GM12878 (cell line): ENCODE results near the gene DIAPH3. TPM values are rescaled to one million over a fixed set of nuclear protein-coding genes. Genes with fewer than 3 reads are reported as not detected.

ENCODE experiments used
- ATAC-seq: fragments of 200-7000 bp; cut with Tn5 transposase; 3 replicates; pipeline ENCODE4 v1.9.1; 2020; ENCODE audit warnings: mild to moderate bottlenecking, moderate library complexity
- BruUV-seq: library from RNA; stranded (reverse); fragments of 400-500 nt; replicated peaks from 2 replicates; lab custom pipeline; 2021; lab: Mats Ljungman, UMichigan
- CTCF ChIA-PET: fragments of 300-600 bp; sonication (Branson Sonifier 250); formaldehyde crosslinking; extraction: SDS; loops from one replicate; lab custom pipeline; 2021; ENCODE audit warnings: inconsistent platforms; lab: Yijun Ruan, JAX
- POLR2A ChIA-PET: fragments of 350-600 bp; formaldehyde crosslinking; extraction: SDS; loops from one replicate; lab custom pipeline; 2021; ENCODE audit warnings: inconsistent platforms; lab: Charles Lee
- RAD21 ChIA-PET: fragments of 300-600 bp; sonication (Branson Sonifier 250); formaldehyde crosslinking; loops from one replicate; lab custom pipeline; 2023; ENCODE audit warnings: antibody characterized with exemption; ENCODE audit not compliant: unreplicated experiment; lab: Charles Lee
- SMC1A ChIA-PET: fragments of 300-600 bp; sonication (Branson Sonifier 250); formaldehyde crosslinking; loops from one replicate; lab custom pipeline; 2023; ENCODE audit not compliant: unreplicated experiment, uncharacterized antibody; lab: Charles Lee
- DNase-seq: peaks from one replicate; pipeline ENCODE4 v3.0.0-alpha.2; 2011; ENCODE audit warnings: low read depth, low spot score
- FAIRE-seq: peaks from 3 replicates; lab custom pipeline; 2011; peaks lifted over from hg19 to GRCh38; lab: Jason Lieb, UNC
- H2AFZ ChIP-seq: 2 replicates; pipeline ENCODE4 v1.6.0; 2011; ENCODE audit warnings: low read depth, low read length, control low read depth; ENCODE audit not compliant: control insufficient read depth
- H3K27ac ChIP-seq: 2 replicates; pipeline ENCODE4 v1.5.1; 2011; ENCODE audit warnings: control low read depth; ENCODE audit not compliant: control insufficient read depth, insufficient read depth
- H3K27me3 ChIP-seq, 2 experiments: replicated peaks in 1 of 2; 2 replicates each; pipeline versions ENCODE4 v1.6.0 to v1.6.1; 2011; ENCODE audit warnings: low read length in 1 of 2; ENCODE audit not compliant: control insufficient read depth in 2 of 2, insufficient read depth in 2 of 2
- H3K36me3 ChIP-seq, 2 experiments: 2 replicates each; pipeline ENCODE4 v1.5.1; 2011; ENCODE audit warnings: low read length in 1 of 2; ENCODE audit not compliant: control insufficient read depth in 2 of 2, insufficient read depth in 2 of 2
- H3K4me1 ChIP-seq: 2 replicates; pipeline ENCODE4 v1.6.1; 2011; ENCODE audit warnings: mild to moderate bottlenecking, low read length, moderate library complexity, mixed read lengths; ENCODE audit not compliant: control insufficient read depth, insufficient read depth
- H3K4me2 ChIP-seq: 2 replicates; pipeline ENCODE4 v1.6.0; 2011; ENCODE audit warnings: control low read depth; ENCODE audit not compliant: control insufficient read depth, insufficient read depth
- H3K4me3 ChIP-seq: fragments of 200-600 bp; sonication (generic); 2 replicates; pipeline ENCODE4 v1.5.1; 2016
- H3K79me2 ChIP-seq: 2 replicates; pipeline ENCODE4 v1.6.0; 2011; ENCODE audit warnings: low read length; ENCODE audit not compliant: control insufficient read depth, insufficient read depth
- H3K9ac ChIP-seq: 2 replicates; pipeline ENCODE4 v1.8.0; 2011; ENCODE audit warnings: low read length, control low read depth, mixed read lengths; ENCODE audit not compliant: control insufficient read depth, insufficient read depth
- H3K9me3 ChIP-seq: replicated peaks from 3 replicates; pipeline ENCODE4 v1.5.1; 2011; ENCODE audit warnings: mild to moderate bottlenecking, low read length; ENCODE audit not compliant: control insufficient read depth, insufficient read depth
- H4K20me1 ChIP-seq: 2 replicates; pipeline ENCODE4 v1.6.0; 2011; ENCODE audit not compliant: control insufficient read depth, insufficient read depth
- CBX5 ChIP-seq: sonication (generic); IDR thresholded peaks from 2 replicates; pipeline ENCODE4 v1.6.1; 2016; ENCODE audit warnings: low read depth, moderate library complexity, mild to moderate bottlenecking, inconsistent platforms
- CEBPB ChIP-seq, 2 experiments: fragments of 150-350 bp in 1 of 2; IDR thresholded peaks; 2 replicates each; pipeline ENCODE4 v1.6.1; 2012 to 2014; ENCODE audit warnings: low read depth in 2 of 2, low read length in 2 of 2, borderline replicate concordance in 1 of 2, inconsistent platforms in 1 of 2
- NFYA ChIP-seq: IDR thresholded peaks from 2 replicates; pipeline ENCODE4 v1.6.1; 2011; ENCODE audit warnings: low read depth, mild to moderate bottlenecking, low read length, improper control_type of control experiment, borderline replicate concordance
- PAX8 ChIP-seq: fragments of 450-650 bp; IDR thresholded peaks from 2 replicates; pipeline ENCODE4 v1.6.1; 2017; ENCODE audit warnings: mild to moderate bottlenecking, moderate library complexity
- PBX3 ChIP-seq: IDR thresholded peaks from 2 replicates; pipeline ENCODE4 v1.6.1; 2011; ENCODE audit warnings: mild to moderate bottlenecking, low read depth, low read length, moderate library complexity; ENCODE audit not compliant: insufficient replicate concordance
- SREBF1 ChIP-seq: IDR thresholded peaks from 2 replicates; pipeline ENCODE4 v1.6.1; 2012; ENCODE audit warnings: mild to moderate bottlenecking, low read length
- STAT1 ChIP-seq: fragments of 450-650 bp; conservative IDR thresholded peaks from 2 replicates; pipeline ENCODE4 v1.6.1; 2014; ENCODE audit warnings: antibody characterized with exemption, mild to moderate bottlenecking
- TARDBP ChIP-seq: IDR thresholded peaks from 2 replicates; pipeline ENCODE4 v1.6.1; 2016; ENCODE audit warnings: borderline replicate concordance
- ZBED1 ChIP-seq: IDR thresholded peaks from 2 replicates; pipeline ENCODE4 v1.6.1; 2016; ENCODE audit warnings: borderline replicate concordance
- WGBS: methylation state at CpG from one replicate; pipeline ENCODE4 v1.1.6; 2016; ENCODE audit warnings: low lambda C conversion rate; ENCODE audit not compliant: insufficient replicate concordance, insufficient coverage; ENCODE audit errors: missing lambda C conversion rate; 5-methylcytosine and 5-hydroxymethylcytosine counted together
- in situ Hi-C: fragments of 300-500 bp; cut with MboI; formaldehyde crosslinking; loops from 9 replicates; pipeline ENCODE4 v1.14.3; 2018; ENCODE audit warnings: mixed read lengths
- intact Hi-C: fragments of 100-400 bp; cut with micrococcal nuclease; formaldehyde crosslinking; loops from one replicate; pipeline ENCODE4 v1.14.2; 2022; ENCODE audit not compliant: unreplicated experiment
- polyA plus RNA-seq, 11 experiments: library from polyadenylated mRNA; depleted of rRNA in 4 of 11; unstranded in 6 of 11; stranded (reverse) in 5 of 11; fragments of >200 nt; fragmentation: Nextera tagmentation in 4 of 11; fragmentation: Illumina TruSeq in 1 of 11; extraction: Ambion mirVana in 4 of 11; extraction: Trizol in 1 of 11; gene quantifications; 1 replicate in 1 of 11; 2 replicates in 10 of 11; pipeline versions ENCODE4 v1.2.1 to v1.2.3, GENCODE V29; 2011 to 2016; ENCODE audit warnings: inconsistent platforms in 2 of 11, missing spikeins in 2 of 11, low read depth in 1 of 11
- total RNA-seq, 4 experiments: library from RNA; depleted of rRNA in 3 of 4; stranded (reverse); fragments of >200 nt in 3 of 4; fragmentation: Illumina TruSeq in 1 of 4; extraction: Trizol in 1 of 4; gene quantifications; 2 replicates each; pipeline versions ENCODE4 v1.2.1 to v1.2.3, GENCODE V29; 2013 to 2021
- TF ChIP-seq, protein P1 (sequence below): fragments of 150-350 bp; IDR thresholded peaks from 2 replicates; pipeline ENCODE4 v1.6.1; 2016; ENCODE audit warnings: low read depth, low read length

DIAPH3 gene
- total and polyA plus RNA-seq, 10 of the 15 experiments (the other 5 are each of a cell fraction or from before 2014, with no cell fraction given): 10.1 to 25.2 (median 15.4) TPM

DNA sequence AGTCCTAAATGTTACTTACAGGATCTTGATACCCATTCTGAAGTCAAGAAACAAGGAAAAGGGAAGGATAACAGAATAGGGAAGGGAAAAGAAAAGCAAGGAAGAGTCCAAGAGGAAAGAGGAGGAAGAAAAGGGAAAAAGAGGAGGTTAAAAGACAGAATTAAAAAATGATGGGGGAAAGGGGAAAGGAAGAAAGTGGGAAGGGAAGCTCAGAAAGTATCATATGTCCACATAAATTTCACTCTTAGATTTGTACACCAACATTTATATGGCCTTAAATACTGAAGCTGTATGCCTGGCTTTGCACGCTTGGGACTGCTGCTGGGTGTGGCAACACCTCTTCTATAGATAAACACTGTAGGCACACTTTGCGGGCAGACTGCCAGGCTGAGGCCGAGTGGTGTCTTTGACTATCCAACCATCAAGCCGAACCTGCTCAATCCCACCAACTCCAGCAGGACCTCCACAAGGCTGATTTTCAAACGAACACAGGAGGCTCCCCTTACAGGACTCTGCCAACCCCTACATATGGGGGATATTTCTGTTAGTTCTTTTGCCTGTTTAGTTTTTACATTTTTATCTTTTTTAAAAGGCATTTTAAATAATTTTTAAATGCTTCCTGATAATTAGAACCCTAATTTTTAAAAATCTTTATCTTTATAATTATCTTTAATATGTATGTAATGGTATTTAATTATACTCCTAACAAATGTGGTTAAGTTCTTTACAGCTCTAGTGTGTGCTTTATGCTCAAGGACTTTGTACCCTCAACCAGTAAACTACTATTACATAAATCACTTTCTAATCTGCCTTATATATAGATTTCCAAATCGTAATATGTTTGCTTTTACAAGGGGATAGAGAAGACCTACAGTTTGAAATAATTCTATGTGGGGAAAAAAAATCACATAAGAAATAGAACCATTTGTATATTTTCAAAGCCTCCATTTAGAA is 154.2 kb downstream of the DIAPH3 start:
- DNase-seq: no peak
- WGBS: 83% methylated on average over 6 of the region's 6 CpGs
- no peaks in the 10 kb centered on the region for H3K9me3 ChIP-seq
- no peaks in the 10 kb centered on the region for H3K36me3 ChIP-seq
- ChIA-PET SMC1A (no interaction called here), POLR2A (no interaction called here)
- no peaks in the 10 kb centered on the region for H3K79me2 ChIP-seq
- TF ChIP-seq TARDBP (no peak), STAT1 (no peak), CBX5 (no peak), PAX8 (no peak), SREBF1 (no peak), PBX3 (no peak), NFYA (no peak), CEBPB (IDR thresholded peaks at IDR 0.05; ENCODE audit: borderline replicate concordance in 1 of 2, low read depth in 2 of 2, low read length in 2 of 2) (no peak), ZBED1 (no peak)
- TF ChIP-seq, protein P1, sequence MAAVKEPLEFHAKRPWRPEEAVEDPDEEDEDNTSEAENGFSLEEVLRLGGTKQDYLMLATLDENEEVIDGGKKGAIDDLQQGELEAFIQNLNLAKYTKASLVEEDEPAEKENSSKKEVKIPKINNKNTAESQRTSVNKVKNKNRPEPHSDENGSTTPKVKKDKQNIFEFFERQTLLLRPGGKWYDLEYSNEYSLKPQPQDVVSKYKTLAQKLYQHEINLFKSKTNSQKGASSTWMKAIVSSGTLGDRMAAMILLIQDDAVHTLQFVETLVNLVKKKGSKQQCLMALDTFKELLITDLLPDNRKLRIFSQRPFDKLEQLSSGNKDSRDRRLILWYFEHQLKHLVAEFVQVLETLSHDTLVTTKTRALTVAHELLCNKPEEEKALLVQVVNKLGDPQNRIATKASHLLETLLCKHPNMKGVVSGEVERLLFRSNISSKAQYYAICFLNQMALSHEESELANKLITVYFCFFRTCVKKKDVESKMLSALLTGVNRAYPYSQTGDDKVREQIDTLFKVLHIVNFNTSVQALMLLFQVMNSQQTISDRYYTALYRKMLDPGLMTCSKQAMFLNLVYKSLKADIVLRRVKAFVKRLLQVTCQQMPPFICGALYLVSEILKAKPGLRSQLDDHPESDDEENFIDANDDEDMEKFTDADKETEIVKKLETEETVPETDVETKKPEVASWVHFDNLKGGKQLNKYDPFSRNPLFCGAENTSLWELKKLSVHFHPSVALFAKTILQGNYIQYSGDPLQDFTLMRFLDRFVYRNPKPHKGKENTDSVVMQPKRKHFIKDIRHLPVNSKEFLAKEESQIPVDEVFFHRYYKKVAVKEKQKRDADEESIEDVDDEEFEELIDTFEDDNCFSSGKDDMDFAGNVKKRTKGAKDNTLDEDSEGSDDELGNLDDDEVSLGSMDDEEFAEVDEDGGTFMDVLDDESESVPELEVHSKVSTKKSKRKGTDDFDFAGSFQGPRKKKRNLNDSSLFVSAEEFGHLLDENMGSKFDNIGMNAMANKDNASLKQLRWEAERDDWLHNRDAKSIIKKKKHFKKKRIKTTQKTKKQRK: no peak
- TF ChIP-seq, all 136 proteins: peak for 0
- FAIRE-seq (no peak), ATAC-seq (no peak)
- Histone ChIP-seq H4K20me1 (no peaks in the 10 kb centered on the region), H3K4me3 (no peak overlapping the region), H3K4me2 (no peak overlapping the region), H3K4me1 (no peaks in the 10 kb centered on the region), H3K9ac (no peak overlapping the region), H3K27ac (no peak overlapping the region), H2AFZ (no peak overlapping the region), H3K27me3 (no peaks in the 10 kb centered on the region)
- intact Hi-C loops: no loop called here
- CTCF ChIA-PET: no interaction called here
- in situ Hi-C loops: no loop called here
- no TSS peak for BruUV-seq
- RAD21 ChIA-PET: no interaction called here
